SK-N-SH treated with all-trans-retinoic acid at 6 μM for 48 hours (cell line): ENCODE results near the gene TBC1D7.

Experiments used
- TCF4 ChIP-seq: fragments of 250-450 bp; sonication (Bioruptor Pico); IDR thresholded peaks from 2 replicates; pipeline ENCODE4 v1.8.0; 2021; ENCODE audit warnings: mild to moderate bottlenecking, moderate library complexity, borderline replicate concordance
- ZFP3 ChIP-seq: fragments of 250-450 bp; sonication (Bioruptor Pico); IDR thresholded peaks from 2 replicates; pipeline ENCODE4 v1.5.0; 2020; ENCODE audit warnings: mild to moderate bottlenecking, moderate library complexity

DNA sequence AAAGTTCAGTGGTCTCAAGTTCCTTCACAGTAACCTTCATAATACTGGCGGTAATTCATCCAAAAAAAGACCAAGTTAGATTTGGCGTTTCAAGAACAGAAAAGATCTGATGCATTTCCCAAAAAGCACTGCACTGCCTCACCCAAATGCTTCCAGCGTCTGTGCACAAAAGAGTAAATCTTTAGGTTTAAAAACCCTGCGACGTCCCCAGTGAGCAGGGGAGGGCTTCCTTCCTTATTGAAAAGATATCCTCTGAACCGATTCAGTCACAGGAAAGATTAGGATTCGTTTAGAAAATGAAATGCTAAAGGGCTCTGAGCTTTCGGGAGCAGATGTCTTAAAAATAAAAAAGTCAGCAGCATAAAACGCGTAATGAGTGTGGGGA, 654 bp downstream of the TBC1D7 start:
- TF ChIP-seq TCF4 (CRISPR knock-in tag) = no peak
- no peak for TF ChIP-seq ZFP3 (CRISPR knock-in tag)
